ENCODE data around the gene ADARB1. TPM values are rescaled to one million over a fixed set of nuclear protein-coding genes. Genes with fewer than 3 reads are reported as not detected.

The ADARB1 gene
- total RNA-seq, 1 donor from 2014 or later = 25.8 TPM

GRCh38 chr21:45226540-45227326 is 152.4 kb downstream of the ADARB1 start:
- Histone ChIP-seq H3K27me3 (ENCODE audit: insufficient read depth, low read length) (peaks cover 4% of the 10 kb centered on the region), H2AFZ (ENCODE audit: low read depth, low read length) (no peak overlapping the region), H3K9ac (ENCODE audit: low read length) (no peak overlapping the region), H3K4me3 (ENCODE audit: insufficient read depth, low read depth, low read length) (no peak overlapping the region), H4K20me1 (ENCODE audit: insufficient read depth, low read length) (peaks cover 3% of the 10 kb centered on the region), H3K4me1 (ENCODE audit: insufficient read depth, low read length) (peaks cover 24% of the 10 kb centered on the region), H3K36me3 (ENCODE audit: insufficient read depth, low read length) (peaks cover 1% of the 10 kb centered on the region), H3K27ac (ENCODE audit: low read depth, low read length) (no peak overlapping the region), H3K9me3 (ENCODE audit: insufficient read depth, low read depth, low read length) (no peaks in the 10 kb centered on the region), H3K79me2 (ENCODE audit: insufficient read depth, low read length) (no peaks in the 10 kb centered on the region), H3K4me2 (ENCODE audit: low read length) (no peak overlapping the region)
- DNase-seq (ENCODE audit: low read depth) = no peak
- peaks cover 2% of the 10 kb centered on the region for H3K36me3 Mint-ChIP-seq (ENCODE audit: low read depth, unreplicated experiment)
- H3K4me3 Mint-ChIP-seq (ENCODE audit: unreplicated experiment) = no peak overlapping the region
- peak overlapping the region; percentile 93 for H3K27ac Mint-ChIP-seq (ENCODE audit: unreplicated experiment)
- no peak for FAIRE-seq
- peaks cover 45% of the 10 kb centered on the region for H3K4me1 Mint-ChIP-seq (ENCODE audit: low read depth, unreplicated experiment)
- no peak for TF ChIP-seq EZH2 (IDR thresholded peaks at IDR 0.05; ENCODE audit: insufficient read depth, low read length)
- TF ChIP-seq CTCF (IDR thresholded peaks at IDR 0.05; ENCODE audit: insufficient read depth, low read depth, low read length) = no peak
- no peaks in the 10 kb centered on the region for H3K9me3 Mint-ChIP-seq (ENCODE audit: unreplicated experiment)
- no peaks in the 10 kb centered on the region for H3K27me3 Mint-ChIP-seq (ENCODE audit: low read depth, unreplicated experiment)

GRCh38 chr21:45227735-45228134 is 153.4 kb downstream of the ADARB1 start:
- Histone ChIP-seq H3K9ac (ENCODE audit: low read length) (peak overlapping the region; percentile 61), H3K4me2 (ENCODE audit: low read length) (peak overlapping the region; percentile 80), H2AFZ (ENCODE audit: low read depth, low read length) (peak overlapping the region; percentile 7), H3K4me1 (ENCODE audit: insufficient read depth, low read length) (peaks cover 24% of the 10 kb centered on the region), H3K79me2 (ENCODE audit: insufficient read depth, low read length) (no peaks in the 10 kb centered on the region), H3K9me3 (ENCODE audit: insufficient read depth, low read depth, low read length) (no peaks in the 10 kb centered on the region), H3K27ac (ENCODE audit: low read depth, low read length) (peak overlapping the region; percentile 75), H3K36me3 (ENCODE audit: insufficient read depth, low read length) (no peaks in the 10 kb centered on the region), H3K4me3 (ENCODE audit: insufficient read depth, low read depth, low read length) (peak overlapping the region; percentile 31), H4K20me1 (ENCODE audit: insufficient read depth, low read length) (peaks cover 3% of the 10 kb centered on the region), H3K27me3 (ENCODE audit: insufficient read depth, low read length) (peaks cover 10% of the 10 kb centered on the region)
- Mint-ChIP-seq H3K4me3 (ENCODE audit: unreplicated experiment) (no peak overlapping the region), H3K36me3 (ENCODE audit: low read depth, unreplicated experiment) (no peaks in the 10 kb centered on the region), H3K4me1 (ENCODE audit: low read depth, unreplicated experiment) (peaks cover 45% of the 10 kb centered on the region), H3K9me3 (ENCODE audit: unreplicated experiment) (no peaks in the 10 kb centered on the region), H3K27ac (ENCODE audit: unreplicated experiment) (peak overlapping the region; percentile 93), H3K27me3 (ENCODE audit: low read depth, unreplicated experiment) (no peaks in the 10 kb centered on the region)
- DNase-seq (ENCODE audit: low read depth) (no peak), FAIRE-seq (no peak)
- TF ChIP-seq CTCF (IDR thresholded peaks at IDR 0.05; ENCODE audit: insufficient read depth, low read depth, low read length) = no peak
- no peak for TF ChIP-seq EZH2 (IDR thresholded peaks at IDR 0.05; ENCODE audit: insufficient read depth, low read length)

- Histone ChIP-seq H3K4me2 (ENCODE audit: low read length) (peak overlapping the region; percentile 80), H3K4me3 (ENCODE audit: insufficient read depth, low read depth, low read length) (peak overlapping the region; percentile 31), H3K27me3 (ENCODE audit: insufficient read depth, low read length) (peaks cover 11% of the 10 kb centered on the region), H3K79me2 (ENCODE audit: insufficient read depth, low read length) (no peaks in the 10 kb centered on the region), H4K20me1 (ENCODE audit: insufficient read depth, low read length) (peaks cover 3% of the 10 kb centered on the region), H3K9ac (ENCODE audit: low read length) (peak overlapping the region; percentile 61), H3K27ac (ENCODE audit: low read depth, low read length) (peak overlapping the region; percentile 75), H3K36me3 (ENCODE audit: insufficient read depth, low read length) (no peaks in the 10 kb centered on the region), H2AFZ (ENCODE audit: low read depth, low read length) (peak overlapping the region; percentile 7), H3K4me1 (ENCODE audit: insufficient read depth, low read length) (peaks cover 24% of the 10 kb centered on the region), H3K9me3 (ENCODE audit: insufficient read depth, low read depth, low read length) (no peaks in the 10 kb centered on the region)
- no peaks in the 10 kb centered on the region for H3K36me3 Mint-ChIP-seq (ENCODE audit: low read depth, unreplicated experiment)
- H3K27ac Mint-ChIP-seq (ENCODE audit: unreplicated experiment) = peak overlapping the region; percentile 93
- no peaks in the 10 kb centered on the region for H3K9me3 Mint-ChIP-seq (ENCODE audit: unreplicated experiment)
- peaks cover 45% of the 10 kb centered on the region for H3K4me1 Mint-ChIP-seq (ENCODE audit: low read depth, unreplicated experiment)
- DNase-seq (ENCODE audit: low read depth) (peak; percentile 99), FAIRE-seq (peak; percentile 100)
- peak overlapping the region; percentile 54 for H3K4me3 Mint-ChIP-seq (ENCODE audit: unreplicated experiment)
- no peaks in the 10 kb centered on the region for H3K27me3 Mint-ChIP-seq (ENCODE audit: low read depth, unreplicated experiment)
- TF ChIP-seq CTCF (IDR thresholded peaks at IDR 0.05; ENCODE audit: insufficient read depth, low read depth, low read length) (no peak), EZH2 (IDR thresholded peaks at IDR 0.05; ENCODE audit: insufficient read depth, low read length) (no peak)
Measured at GRCh38 chr21:45228171-45228641, 153.8 kb downstream of the ADARB1 start.

Data from astrocyte (in vitro differentiated cells and primary cell).